Thoracic aorta (tissue), 2 donors: ENCODE results near the gene PPP1R15B. TPM values are rescaled to one million over a fixed set of nuclear protein-coding genes. Genes with fewer than 3 reads are reported as not detected.

Experiments used
- ATAC-seq: fragments of 150-250 bp; one replicate; pipeline ENCODE4 v1.8.0; 2017; ENCODE audit warnings: low read depth; ENCODE audit not compliant: insufficient number of reproducible peaks, low FRiP score
- DNase-seq: peaks from one replicate; pipeline ENCODE4 v3.0.0-alpha.2; 2020; ENCODE audit warnings: low spot score
- H3K27ac ChIP-seq, 2 donors: fragments of 200-600 bp; sonication (generic); 1 replicate in 1 of 2; 2 replicates in 1 of 2; pipeline ENCODE4 v1.5.1; 2016; ENCODE audit warnings: mild to moderate bottlenecking in 2 of 2, moderate library complexity in 2 of 2
- H3K27me3 ChIP-seq: fragments of 200-600 bp; sonication (generic); replicated peaks from 2 replicates; pipeline ENCODE4 v1.6.0; 2016; ENCODE audit warnings: mild to moderate bottlenecking; ENCODE audit not compliant: insufficient read depth
- H3K36me3 ChIP-seq: fragments of 200-600 bp; sonication (generic); one replicate; pipeline ENCODE4 v1.5.1; 2016
- H3K4me1 ChIP-seq, 2 donors: fragments of 200-600 bp; sonication (generic); 1 replicate in 1 of 2; 2 replicates in 1 of 2; pipeline versions ENCODE4 v1.5.1 to v1.6.0; 2016; ENCODE audit warnings: low read depth in 2 of 2, mild to moderate bottlenecking in 1 of 2; ENCODE audit not compliant: control insufficient read depth in 1 of 2
- H3K4me3 ChIP-seq: fragments of 200-600 bp; sonication (generic); 2 replicates; pipeline ENCODE4 v1.5.1; 2016; ENCODE audit warnings: mild to moderate bottlenecking
- H3K9me3 ChIP-seq: fragments of 200-600 bp; sonication (generic); 2 replicates; pipeline ENCODE4 v1.5.1; 2016
- total RNA-seq, 2 donors: library from RNA; depleted of rRNA; stranded (reverse); fragments of >200 nt; gene quantifications; one replicate each; pipeline versions ENCODE4 v1.1.0 to v1.2.3, GENCODE V29; 2016
- TF ChIP-seq, protein P1 (sequence below): fragments of 200-600 bp; sonication (generic); IDR thresholded peaks from one replicate; pipeline ENCODE4 v1.5.1; 2019; ENCODE audit warnings: antibody characterized with exemption

Gene PPP1R15B
- total RNA-seq, 2 donors from 2014 or later: 40.1 to 64.5 TPM

DNA sequence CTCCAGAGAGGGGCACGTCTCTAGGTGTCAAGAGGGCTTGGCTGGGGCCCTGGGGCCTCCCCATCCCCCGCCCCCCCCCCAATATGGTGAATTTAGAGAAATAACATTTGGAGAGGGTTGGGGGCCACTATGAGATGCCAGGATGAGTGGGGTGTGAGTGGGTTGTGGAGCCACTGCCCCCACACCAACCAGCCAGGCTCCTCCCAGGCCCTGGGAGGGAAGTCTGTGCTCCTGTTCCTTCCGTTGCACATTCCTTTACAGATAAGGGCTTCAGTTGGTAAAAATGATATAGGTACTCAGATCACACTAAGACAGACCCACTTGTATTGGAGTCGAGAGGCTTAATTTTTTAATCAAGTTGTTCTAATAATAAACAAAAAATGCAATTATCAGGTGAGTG, 51.3 kb downstream of the PPP1R15B start:
- H3K9me3 ChIP-seq: no peaks in the 10 kb centered on the region
- H3K27ac ChIP-seq: no peak overlapping the region
- DNase-seq (no peak), ATAC-seq (no peak)
- H3K4me1 ChIP-seq: peaks cover 3 to 11% of the 10 kb centered on the region in 2 donors
- no peaks in the 10 kb centered on the region for H3K36me3 ChIP-seq
- TF ChIP-seq, protein P1, sequence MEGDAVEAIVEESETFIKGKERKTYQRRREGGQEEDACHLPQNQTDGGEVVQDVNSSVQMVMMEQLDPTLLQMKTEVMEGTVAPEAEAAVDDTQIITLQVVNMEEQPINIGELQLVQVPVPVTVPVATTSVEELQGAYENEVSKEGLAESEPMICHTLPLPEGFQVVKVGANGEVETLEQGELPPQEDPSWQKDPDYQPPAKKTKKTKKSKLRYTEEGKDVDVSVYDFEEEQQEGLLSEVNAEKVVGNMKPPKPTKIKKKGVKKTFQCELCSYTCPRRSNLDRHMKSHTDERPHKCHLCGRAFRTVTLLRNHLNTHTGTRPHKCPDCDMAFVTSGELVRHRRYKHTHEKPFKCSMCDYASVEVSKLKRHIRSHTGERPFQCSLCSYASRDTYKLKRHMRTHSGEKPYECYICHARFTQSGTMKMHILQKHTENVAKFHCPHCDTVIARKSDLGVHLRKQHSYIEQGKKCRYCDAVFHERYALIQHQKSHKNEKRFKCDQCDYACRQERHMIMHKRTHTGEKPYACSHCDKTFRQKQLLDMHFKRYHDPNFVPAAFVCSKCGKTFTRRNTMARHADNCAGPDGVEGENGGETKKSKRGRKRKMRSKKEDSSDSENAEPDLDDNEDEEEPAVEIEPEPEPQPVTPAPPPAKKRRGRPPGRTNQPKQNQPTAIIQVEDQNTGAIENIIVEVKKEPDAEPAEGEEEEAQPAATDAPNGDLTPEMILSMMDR: no peak
- H3K4me3 ChIP-seq: no peak overlapping the region
- no peaks in the 10 kb centered on the region for H3K27me3 ChIP-seq

- Histone ChIP-seq H3K4me3 (no peak within 1 kb of the TSS), H3K27ac (no peak within 1 kb of the TSS), H3K4me1 (peaks cover 3 to 11% of the 10 kb centered on the region in 2 donors), H3K36me3 (no peaks in the 10 kb centered on the region), H3K27me3 (no peaks in the 10 kb centered on the region), H3K9me3 (no peaks in the 10 kb centered on the region)
- TF ChIP-seq, protein P1: no peak
- no peak for DNase-seq
- ATAC-seq: no peak
These were observed 52.0 kb downstream of the PPP1R15B start, which contains the start of gene PLEKHA6 for GRCh38 chr1:204359474-204360255. Gene PLEKHA6, minus strand, starts transcription at chr1:204359929. Its CDS starts 86,202 bp downstream, at chr1:204273727.

DNA sequence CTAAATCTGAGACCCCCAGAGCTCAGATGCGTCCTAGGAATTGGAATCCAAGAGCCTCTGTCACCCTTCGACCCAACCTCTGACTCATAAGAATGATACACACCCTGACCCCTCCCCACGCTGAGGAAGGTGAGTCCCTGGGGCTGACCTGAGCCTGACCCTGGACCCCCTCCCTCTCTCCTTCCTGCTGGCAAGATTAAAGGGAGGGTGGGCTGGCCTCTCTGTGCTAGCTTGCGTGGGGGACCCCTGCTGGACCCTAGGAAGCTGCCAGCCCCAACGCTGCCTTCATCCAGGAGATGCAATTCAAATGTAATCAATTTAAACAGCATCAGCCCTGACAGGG, 52.5 kb downstream of the PPP1R15B start:
- Histone ChIP-seq H3K36me3 (no peaks in the 10 kb centered on the region), H3K4me3 (no peak overlapping the region), H3K27ac (no peak overlapping the region), H3K27me3 (no peaks in the 10 kb centered on the region), H3K4me1 (peaks cover 3 to 11% of the 10 kb centered on the region in 2 donors), H3K9me3 (no peaks in the 10 kb centered on the region)
- TF ChIP-seq, protein P1: no peak
- no peak for DNase-seq
- ATAC-seq: no peak

DNA sequence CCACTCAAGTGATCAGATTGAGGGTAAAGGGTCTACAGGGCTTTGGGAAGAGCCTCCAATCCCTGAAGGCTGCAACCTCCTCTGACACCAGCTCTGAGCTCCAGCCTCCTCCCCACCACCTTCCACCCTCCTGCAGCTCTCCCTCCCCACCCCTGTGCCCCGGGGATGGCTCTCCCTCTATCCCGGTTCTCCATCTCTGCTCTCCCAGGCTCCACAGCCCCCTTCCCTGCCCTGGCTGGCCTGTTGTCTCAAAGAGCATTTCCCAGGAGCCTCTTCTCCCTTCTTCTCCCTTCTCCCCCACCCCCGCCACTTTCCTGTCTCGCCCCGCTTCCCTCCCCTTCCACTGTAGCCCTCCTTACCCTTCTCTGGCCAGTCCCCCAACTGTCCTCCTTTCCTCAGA, 53.0 kb downstream of the PPP1R15B start:
- Histone ChIP-seq H3K27ac (no peak overlapping the region), H3K9me3 (no peaks in the 10 kb centered on the region), H3K4me1 (peaks cover 3 to 11% of the 10 kb centered on the region in 2 donors), H3K27me3 (no peaks in the 10 kb centered on the region), H3K36me3 (no peaks in the 10 kb centered on the region), H3K4me3 (no peak overlapping the region)
- ATAC-seq: no peak
- DNase-seq: no peak
- TF ChIP-seq, protein P1: no peak

DNA sequence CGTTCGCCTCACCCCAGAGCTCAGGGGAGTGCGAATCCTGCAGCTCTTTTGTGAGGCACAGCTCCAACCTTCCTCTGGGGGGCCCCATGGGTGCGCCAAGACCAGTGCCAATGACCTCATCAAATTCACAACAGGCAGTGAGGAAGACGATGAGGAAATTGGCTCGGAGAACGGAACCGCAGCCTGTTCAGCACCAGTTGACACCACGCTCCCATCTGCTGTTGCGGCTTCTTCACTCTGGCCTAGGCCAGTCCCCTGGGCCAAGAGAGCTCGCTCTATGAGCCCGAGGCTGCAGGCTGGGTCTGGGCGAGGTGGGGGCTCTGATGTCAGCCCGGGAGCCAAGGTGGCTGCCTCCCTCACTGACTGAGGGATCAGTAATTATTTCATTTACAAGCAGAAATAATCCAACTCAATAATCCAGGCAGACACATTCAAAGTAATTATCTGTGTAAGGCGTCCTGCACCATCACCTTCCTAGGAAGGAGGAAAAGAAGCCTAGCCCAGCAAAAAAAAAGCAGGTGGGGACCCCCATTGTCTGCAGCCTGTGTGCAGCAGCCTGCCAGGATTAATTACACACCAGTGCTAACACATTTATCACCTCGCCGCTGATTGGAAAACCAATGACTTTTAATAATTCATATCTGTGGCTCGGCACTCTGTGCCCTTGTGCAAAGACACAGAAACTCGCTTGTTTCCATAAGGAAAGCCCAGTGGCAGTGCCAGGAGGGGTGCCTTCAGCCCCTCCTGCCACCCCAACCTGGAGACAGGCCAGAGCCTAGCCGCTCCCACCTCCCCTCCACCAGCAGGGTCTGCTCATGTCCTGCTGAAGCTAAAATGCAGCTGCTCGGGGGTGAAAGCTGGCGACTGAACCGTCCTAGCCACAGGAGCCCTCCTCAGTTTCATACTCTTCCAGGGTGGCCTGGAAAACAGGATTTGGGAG, 53.8 kb downstream of the PPP1R15B start:
- no peak for DNase-seq
- no peaks in the 10 kb centered on the region for H3K9me3 ChIP-seq
- no peaks in the 10 kb centered on the region for H3K36me3 ChIP-seq
- peaks cover 0 to 5% of the 10 kb centered on the region in 2 donors for H3K4me1 ChIP-seq
- no peak overlapping the region for H3K27ac ChIP-seq
- no peak overlapping the region for H3K4me3 ChIP-seq
- no peak for ATAC-seq
- no peaks in the 10 kb centered on the region for H3K27me3 ChIP-seq
- TF ChIP-seq, protein P1: no peak
